ENCODE measurements around the gene SLC12A8.

The SLC12A8 gene

DNA sequence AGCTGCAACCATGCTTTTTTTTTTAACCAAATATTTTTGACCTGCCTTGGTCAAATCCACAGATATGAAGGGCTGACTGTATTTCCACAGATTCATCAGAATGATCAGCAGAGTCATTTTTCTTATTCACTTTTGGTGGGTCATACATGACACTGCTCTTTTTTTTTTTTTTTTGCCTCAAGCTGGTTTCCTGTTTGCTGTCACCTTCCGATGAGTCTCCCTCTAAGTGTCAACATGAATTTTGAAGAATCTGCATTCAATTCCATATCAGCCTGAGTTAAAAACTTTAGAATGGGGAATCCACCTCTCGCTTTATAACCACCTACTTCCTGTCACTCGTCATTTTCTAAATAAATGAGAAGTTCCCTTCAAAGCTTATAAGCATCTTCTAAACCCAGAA is 2.2 kb upstream of the SLC12A8 start:
- no peak for DNase-seq (ENCODE audit: low read depth in 2 of 2, low spot score in 1 of 2)

DNA sequence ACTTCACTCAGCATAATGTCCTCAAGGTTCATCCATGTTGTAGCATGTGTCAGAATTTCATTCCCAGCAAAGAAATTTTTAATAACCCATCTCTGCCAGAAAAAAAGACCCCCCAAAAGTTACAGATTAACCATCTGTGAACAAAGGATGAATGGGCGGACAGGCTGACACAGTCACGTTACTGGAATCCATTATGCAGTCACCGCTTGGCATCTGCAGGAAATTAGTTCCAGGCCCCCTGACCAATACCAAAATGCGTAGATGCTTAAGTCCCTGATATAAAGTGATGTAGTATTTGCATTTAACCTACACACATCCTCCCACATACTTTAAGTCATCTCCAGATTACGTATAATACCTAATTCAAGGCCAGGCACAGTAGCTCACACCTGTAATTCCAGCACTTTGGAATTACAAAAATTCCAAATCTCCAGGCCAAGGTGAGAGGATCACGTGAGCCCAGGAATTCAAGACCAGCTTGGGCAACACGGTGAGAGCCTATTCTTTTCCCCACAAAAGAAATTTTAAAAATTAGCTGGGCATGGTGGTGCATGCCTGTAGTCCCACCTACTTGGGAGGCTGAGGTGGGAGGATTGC is 1.5 kb upstream of the SLC12A8 start:
- DNase-seq (ENCODE audit: low read depth in 2 of 2, low spot score in 1 of 2): no peak

DNA sequence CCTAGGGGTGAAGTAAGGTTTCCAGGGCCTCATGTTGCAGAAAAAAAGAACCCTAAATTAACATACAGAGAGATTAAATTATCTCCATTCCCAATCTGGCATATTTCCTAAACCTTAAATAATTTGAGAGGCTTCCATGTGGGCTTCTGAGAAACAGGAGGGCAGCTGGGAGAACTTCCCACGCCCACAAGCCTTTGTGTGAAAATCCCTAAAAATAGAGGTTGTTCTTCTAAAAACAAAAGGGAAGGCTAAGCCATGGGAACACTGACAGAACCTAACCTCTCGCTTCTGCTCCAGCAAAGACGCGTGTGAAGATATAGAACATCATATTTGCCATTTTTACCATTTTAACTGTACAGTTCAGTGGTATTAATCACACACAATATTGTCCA is 812 bp upstream of the SLC12A8 start:
- DNase-seq (ENCODE audit: low read depth in 2 of 2, low spot score in 1 of 2): no peak

DNA sequence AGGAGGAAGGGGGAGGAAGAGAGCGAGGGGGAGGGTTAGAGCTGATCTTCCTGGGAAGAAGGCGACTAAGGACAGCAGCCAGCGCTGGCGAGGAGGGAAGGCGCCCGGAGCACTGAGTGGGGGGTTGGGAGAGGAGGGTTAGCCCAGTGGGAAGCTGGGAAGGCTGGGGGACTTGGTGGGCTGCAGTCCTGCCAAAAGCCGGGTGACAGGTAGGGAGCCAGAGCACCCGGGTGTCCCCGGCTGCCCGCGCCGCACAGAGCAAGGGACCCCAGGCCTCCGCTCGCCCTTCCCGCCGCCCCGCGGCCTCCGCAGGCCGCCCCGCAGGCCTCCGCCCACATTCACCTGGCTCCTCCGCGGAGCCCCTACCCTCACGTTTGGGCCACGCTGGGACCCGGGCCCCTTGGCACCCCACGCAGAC is 448 bp downstream of the SLC12A8 start:
- no peak for DNase-seq (ENCODE audit: low read depth in 2 of 2, low spot score in 1 of 2)

DNA sequence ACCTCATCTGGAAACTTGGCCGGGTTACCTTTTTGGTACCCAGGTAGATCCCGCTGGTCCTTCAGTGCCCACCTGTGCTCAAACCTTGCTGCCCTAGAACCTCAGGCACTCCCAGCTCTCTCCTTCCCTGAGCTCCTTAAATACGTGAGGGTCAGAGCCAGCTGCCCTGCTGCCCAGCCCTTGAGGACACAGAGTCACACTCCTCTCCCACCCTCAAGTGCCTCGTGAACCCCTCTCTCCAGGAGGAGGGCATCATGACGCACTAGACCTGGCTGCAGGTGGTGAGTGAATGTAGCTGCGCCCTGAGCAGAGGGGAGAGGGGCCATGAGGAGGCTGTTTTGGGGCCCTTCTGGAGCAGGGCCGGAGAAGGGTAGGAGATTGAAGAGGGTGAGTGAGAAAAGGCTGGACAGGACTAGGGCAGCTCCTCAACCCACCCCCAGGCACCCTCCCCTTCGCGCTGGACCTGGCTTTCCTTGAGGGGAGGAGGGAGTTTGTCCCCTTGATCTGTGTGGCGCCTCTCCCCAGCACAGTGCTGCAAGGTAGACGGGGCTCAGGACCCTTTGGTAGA is 941 bp downstream of the SLC12A8 start:
- DNase-seq (ENCODE audit: low read depth in 2 of 2, low spot score in 1 of 2): no peak

DNA sequence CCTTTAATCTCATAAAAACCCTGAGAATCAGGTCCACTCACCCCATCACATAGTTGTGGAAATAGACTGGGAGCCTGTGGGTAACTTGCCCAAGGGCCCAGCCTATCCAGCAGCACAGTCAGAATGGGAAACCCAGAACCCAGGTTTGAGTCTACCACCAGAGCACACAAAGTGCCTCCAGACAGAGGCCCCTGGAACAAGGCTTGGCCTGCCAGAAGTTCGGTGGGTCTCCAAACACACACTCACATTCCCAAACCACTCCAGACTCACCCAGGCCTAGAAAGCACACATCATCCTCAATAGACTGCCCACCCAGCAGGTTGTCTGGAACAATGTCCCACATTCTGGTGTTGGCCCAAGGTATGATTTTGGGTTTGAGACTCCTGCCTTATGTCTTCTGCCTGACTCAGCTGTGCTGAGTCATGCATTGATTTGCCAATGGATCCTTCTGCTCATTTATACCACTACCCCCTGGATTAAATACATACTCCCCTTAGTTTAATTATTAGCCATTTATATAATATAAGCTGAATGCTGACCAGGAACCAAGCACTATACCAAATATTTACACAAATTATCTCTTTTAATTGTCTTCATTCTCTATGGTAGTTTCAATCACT is 4.5 kb downstream of the SLC12A8 start:
- DNase-seq (ENCODE audit: low read depth in 2 of 2, low spot score in 1 of 2): no peak

DNA sequence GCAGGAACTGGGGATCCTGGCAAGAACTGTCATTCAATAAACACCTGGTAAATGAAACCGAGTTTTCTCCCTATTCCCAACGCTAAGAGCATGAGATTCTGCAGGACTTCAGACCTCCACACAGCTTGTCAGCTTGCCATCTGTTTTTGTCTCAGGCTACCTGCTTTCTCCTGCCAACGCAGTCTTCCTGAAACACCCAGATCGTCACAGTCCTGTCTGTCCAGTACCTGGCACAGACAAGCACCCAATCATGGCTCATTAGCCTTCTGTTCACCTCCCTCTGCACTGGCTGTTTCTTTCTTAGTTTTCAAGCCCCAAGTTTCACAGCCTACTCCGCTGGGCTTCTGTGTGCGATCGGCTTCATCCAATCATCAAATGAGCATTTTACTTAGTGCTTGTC is 5.0 kb downstream of the SLC12A8 start:
- DNase-seq (ENCODE audit: low read depth in 2 of 2, low spot score in 1 of 2): no peak

DNA sequence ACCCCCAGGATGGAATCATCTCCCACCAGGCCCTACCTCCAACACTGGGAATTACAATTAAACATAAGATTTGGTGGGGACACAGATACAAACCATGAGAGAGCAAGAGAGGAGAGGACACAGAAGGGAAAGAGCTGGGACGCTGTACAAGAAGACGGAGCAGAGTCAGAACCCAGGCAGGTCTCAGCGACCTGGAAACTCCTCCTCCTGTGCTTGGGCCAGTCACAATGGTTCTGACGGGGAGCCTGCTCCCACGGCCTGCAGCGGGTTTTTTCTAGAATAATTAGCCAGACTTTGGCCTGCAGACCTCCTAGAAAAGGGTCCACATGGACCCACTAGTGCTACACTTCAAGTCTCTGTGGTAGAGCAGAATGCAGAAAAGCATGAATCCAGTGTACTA is 5.6 kb downstream of the SLC12A8 start:
- no peak for DNase-seq (ENCODE audit: low read depth in 2 of 2, low spot score in 1 of 2)

DNA sequence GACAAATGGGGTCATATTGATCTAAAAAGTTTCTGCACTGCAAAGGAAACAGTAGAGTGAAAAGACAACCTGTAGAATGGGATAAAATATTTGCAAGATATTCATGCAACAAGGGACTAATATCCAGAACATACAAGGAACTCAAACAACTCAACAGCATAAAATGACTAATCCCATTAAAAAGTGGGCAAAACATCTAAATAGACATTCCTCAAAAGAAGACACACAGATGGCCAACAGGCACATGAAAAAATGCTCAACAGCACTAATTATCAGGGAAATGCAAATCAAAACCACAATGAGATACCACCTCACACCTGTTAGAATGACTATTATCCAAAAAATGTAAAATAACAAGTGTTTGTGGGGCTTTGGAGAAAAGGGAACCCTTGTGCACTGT is 8.8 kb downstream of the SLC12A8 start:
- no peak for DNase-seq (ENCODE audit: low read depth in 2 of 2, low spot score in 1 of 2)

DNA sequence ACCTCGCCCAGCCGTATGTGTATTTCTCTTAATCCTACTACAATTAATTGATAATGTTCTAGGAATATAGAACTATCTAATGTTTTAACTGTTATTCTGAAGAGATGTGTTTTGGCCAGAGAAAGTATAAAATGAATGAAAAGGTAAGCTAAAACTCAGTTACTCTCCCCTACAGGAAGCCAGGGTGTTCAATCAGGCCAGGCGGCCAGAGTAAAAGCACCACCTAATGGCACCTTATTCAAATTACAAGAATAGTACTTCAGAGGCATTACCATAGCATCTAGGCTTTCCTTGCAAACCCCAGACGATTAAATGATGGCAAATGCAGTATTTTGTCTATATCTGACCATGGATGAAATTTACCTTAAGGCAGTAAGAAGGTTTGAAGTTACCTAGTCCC is 10.4 kb downstream of the SLC12A8 start:
- no peak for DNase-seq (ENCODE audit: low read depth in 2 of 2, low spot score in 1 of 2)

DNA sequence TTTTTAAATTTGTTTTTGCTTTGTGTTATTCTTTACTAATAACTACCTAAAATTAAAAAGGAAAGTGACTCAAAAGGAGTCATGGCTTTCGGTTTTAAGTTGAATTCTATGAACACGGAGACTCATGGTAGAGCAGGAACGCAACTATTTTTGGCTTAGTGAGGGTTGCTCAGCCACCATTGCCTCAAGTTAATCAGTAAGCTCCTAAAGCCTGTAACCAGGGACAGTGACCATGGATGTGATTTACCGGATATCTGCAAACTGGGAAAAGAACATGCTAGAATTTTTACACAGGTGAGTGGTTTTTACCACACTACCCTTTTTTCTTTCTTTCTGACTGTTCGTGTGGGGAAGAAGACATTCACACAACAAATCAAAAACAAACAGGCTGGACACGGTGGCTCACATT is 11.8 kb downstream of the SLC12A8 start:
- DNase-seq (ENCODE audit: low read depth in 2 of 2, low spot score in 1 of 2): no peak

DNA sequence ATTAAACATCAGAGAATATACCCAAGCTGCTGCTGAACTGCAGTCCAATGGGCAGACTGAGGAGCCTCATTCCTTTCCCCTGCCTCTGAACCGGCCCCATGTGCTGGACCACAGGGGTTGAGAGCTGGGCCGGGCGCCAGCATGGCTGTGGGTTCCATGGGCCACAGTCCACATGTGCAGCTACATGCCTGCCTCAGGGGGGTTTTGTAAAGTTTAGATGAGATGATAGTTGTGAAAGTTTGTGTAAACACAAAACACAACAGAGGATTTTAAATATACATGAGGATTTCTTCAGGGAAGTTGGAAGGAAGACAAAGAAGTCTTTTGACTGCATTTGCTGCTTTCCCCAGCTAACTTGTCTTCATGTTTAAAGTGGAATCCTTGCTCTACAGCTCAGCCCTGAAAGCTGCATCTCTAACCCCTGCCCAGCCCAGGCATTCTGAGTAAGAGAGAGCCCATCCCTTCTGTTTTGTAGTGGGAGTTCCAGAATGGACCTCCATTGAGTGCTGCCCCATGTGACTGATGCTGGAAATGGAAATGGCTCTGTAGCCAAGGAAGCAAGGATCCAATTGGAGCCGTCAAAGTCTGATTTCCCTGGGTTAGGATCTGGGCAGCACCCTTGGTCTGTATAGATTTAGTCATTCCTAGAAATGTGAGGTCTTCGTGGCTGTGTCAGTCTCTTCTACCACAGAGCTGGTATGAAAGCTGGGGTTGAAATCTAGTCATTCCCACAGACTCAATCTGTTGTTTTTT is 17.5 kb downstream of the SLC12A8 start:
- DNase-seq (ENCODE audit: low read depth in 2 of 2, low spot score in 1 of 2): no peak

DNA sequence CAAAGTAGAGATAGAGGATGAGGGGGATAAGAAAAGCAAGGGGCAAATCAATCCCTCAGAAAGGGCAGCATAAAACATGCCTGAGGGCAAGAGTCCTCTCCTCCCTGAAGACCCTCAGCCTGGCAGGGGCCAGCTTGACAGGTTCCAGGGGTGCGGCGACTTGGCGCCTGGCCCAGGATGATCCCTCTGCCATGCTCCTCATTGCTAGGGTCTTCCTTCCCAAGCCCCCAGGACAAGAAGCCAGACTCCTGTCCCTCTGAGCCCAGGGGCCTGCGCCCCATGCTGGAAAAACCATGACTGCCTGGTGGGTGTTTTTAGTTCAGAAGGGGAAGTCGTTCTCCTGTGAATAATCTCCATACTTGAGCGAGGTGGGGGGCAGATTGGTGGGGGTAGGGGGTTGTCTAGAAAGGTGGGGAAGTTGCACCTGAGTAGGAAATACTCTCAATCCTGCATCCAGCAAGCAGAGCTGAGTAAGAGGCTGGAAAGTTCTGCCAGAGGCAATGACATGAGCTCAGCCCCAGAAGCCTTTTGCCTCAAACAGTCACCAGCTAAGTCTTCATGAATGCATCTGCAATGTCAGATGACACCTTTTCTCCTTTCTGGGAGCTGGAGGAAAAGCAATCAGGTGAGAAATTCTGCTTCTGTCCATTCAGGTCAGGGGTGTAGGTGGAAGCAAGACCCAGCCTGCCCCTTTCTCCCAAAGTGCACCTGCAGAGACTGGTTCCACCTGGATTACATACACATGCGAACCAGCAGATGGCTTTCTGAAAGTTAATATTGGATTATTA is 18.3 kb downstream of the SLC12A8 start:
- DNase-seq (ENCODE audit: low read depth in 2 of 2, low spot score in 1 of 2): no peak

DNA sequence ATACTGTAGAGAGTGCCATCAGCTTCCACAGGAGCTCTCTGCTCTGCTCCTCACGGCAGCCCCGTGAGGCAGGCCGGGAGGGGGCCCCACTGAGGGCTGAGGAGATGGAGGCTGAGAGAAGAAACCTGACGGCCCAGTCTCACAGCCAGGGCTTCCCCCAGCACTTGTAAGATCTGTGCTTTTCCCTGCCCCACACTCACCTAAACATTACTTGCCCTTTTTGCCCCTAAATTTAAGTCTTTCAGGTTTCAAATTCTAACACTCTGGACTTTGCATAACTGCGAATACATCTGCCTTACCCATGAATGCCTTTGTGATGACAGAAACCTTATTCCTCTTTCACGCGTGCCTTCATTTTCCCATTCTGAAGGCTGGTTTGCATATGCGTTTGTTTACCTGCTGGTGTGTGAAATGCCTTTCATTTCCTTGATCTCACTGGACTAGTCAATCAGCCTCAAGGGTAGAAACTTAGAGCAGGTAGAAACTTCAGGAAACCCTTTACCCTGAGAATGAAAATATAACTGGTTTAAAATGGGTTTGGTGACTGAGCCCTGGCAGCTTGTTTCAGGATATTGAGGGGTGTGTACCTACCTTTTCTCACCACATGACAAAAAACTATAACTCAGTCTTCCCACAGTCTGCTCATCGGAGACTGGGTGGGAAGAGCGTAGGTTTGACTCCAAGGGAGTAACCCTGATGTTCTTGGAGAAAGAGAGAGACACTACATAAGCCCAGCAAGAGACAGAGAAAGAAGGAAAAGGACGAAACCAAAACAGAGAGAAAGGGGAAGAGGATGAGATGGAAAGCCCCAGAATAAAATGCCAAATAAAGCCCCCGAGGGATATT is 20.1 kb downstream of the SLC12A8 start:
- DNase-seq (ENCODE audit: low read depth in 2 of 2, low spot score in 1 of 2): no peak

DNA sequence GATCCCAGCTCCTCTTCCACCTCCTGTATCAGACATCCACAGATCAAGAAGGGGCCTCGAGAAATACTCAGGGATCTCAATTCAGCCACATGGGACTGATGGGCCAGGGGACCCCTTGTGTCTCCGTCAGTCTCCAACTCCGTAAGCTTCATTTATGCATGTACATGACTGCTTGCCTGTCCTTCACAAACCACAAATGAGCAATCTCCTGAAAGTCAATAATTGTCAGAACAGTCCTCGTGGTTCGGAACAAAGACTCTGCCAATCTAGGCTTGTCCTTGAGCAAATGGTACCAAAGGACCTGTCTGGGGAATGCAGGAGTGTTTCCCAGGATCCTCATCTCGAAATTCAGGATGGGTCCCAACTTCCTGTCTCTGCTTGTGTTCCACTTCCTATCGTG is 20.8 kb downstream of the SLC12A8 start:
- no peak for DNase-seq (ENCODE audit: low read depth in 2 of 2, low spot score in 1 of 2)

DNA sequence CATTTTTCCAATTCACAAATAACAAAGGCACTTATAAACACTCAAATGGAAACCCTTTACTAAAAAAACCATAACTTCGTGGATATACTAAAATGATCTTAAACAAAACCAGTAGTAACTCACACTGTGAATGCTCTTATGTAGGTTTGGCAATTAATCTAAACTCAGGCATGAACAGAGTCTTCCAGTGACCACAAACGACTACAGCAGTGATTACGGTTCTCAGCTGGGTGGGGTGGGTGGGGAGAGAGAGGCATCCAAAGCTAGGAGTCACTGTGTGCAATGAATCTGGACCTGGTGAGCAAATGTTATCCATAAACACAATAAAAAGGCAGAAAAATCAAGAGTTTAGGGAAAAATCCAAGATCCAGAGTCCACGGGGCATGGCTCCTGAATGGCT is 21.3 kb downstream of the SLC12A8 start:
- no peak for DNase-seq (ENCODE audit: low read depth in 2 of 2, low spot score in 1 of 2)

DNA sequence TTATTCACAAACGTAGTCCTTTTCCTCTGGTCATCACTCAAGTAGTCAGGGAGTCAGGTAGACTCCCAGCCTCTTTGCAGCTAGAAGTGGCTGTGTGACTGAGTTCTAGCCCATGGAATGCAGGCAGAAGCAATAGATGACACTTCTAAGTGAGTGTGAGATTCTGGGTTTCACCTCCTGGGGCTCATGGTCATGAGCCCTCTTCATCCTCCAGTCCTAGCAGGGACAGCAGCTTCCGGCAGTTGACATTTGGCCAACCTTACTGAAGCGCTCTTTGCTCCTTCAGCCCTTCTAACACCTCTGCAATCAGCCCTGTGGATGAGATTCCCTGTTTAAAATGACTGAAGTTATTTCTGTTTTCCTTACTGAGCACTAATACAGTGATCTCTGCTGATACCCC is 21.8 kb downstream of the SLC12A8 start:
- no peak for DNase-seq (ENCODE audit: low read depth in 2 of 2, low spot score in 1 of 2)

DNA sequence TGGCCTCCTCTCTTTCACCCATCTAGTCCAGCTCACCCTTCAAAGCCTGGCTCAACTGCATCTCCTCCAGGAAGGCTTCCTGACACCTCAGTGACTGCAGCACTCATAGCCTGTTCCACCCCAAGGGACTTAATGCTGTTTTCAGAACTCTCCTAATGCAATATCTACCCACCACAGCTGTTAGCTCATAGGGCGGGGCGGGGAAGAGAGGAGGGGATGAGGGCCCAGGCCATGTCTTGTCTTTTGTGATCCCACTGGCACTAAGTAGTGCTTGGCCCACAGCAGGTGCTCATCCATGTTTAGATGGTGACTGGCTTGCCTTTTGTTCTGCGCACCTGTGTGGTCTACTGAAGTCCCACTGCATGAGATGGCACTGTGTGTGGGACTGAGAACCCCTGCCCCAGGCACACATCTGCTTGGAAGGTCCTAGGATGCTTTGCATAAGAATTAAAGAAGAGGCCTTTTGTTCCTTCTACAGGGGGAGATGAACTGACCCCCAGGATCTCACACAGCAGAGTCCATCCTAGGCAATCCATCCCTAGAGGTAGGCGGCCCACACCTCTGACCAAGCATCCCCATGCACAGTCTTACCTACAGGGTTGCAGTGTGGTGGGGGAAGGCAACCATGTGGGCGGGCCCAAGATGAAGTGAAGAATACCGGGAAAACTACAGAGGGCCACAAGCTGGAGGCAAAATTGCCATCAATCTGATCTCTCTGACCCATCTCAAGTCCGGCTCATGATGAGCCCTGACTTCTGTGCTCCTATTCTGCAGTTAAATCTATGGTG is 23.0 kb downstream of the SLC12A8 start:
- no peak for DNase-seq (ENCODE audit: low read depth in 2 of 2, low spot score in 1 of 2)

DNA sequence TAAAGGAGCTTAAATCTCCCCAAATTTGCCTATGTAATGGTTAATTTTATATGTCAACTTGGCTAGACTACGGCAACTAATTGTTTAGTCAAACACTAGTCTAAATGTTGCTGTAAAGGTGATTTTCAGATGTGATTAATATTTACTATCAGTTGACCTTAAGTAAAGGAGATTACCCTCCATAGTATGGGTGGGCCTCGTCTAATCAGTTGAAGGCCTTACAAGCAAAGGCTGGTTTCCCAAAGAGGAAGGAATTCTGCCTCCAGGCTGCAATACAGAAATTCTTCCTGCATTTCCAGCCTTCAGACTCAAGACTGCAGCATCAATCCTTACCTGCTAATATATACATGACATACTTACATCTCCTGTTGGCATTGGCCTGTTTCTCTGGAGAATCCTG is 23.6 kb downstream of the SLC12A8 start:
- no peak for DNase-seq (ENCODE audit: low read depth in 2 of 2, low spot score in 1 of 2)

DNA sequence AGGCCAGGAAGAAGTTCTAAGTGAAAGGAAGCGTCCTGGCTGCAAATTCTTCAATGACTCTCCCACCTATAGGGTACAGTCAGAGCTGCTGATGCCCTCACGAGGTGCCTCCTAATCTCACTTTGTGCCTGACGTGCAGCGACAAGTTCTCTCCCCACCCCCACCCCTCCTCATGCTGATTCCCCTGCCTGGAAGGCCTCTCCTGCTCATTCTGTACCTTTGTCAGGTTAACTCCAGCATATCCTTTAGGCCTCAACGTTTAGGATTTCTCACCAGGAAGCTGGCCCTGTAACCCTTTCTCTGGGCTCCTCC is 25.0 kb downstream of the SLC12A8 start:
- DNase-seq (ENCODE audit: low read depth in 2 of 2, low spot score in 1 of 2): no peak
